GM21360 (cell line): ENCODE measurements around the gene KLHL15.
"Not testable (repeated sequence)": the region's sequence is repeated elsewhere in the genome, so short reads cannot be mapped to it uniquely, and the experiment has no call there.

ENCODE experiments used
- ATAC-seq: cut with Tn5 transposase; IDR thresholded peaks from one replicate; pipeline ENCODE4 v1.9.1; 2021; ENCODE audit warnings: mild to moderate bottlenecking, moderate library complexity; ENCODE audit not compliant: unreplicated experiment

KLHL15 gene

GRCh38 chrX:24027086-24027485 lies at the start of gene KLHL15:
Gene KLHL15, minus strand, starts transcription at chrX:24027186. Its CDS starts 20,493 bp downstream, at chrX:24006693.
- no peak for ATAC-seq

GRCh38 chrX:24069877-24070276 lies 42.9 kb upstream of the KLHL15 start:
- ATAC-seq: no peak

GRCh38 chrX:24063488-24063887 lies 36.5 kb upstream of the KLHL15 start:
- ATAC-seq: no peak

GRCh38 chrX:24055043-24055356 lies 28.0 kb upstream of the KLHL15 start:
- ATAC-seq: peak; percentile 12

GRCh38 chrX:24054182-24055042 lies 27.4 kb upstream of the KLHL15 start, which contains the start of gene EIF2S3:
Gene EIF2S3, plus strand, starts transcription at chrX:24054956. Its CDS starts 13 bp downstream, at chrX:24054969.
- peak; percentile 95 for ATAC-seq

- ATAC-seq: not testable (repeated sequence)
Measured at GRCh38 chrX:24050522-24051318, 23.7 kb upstream of the KLHL15 start.

GRCh38 chrX:24049643-24050042 lies 22.7 kb upstream of the KLHL15 start:
- ATAC-seq: not testable (repeated sequence)

GRCh38 chrX:24046060-24046459 lies 19.1 kb upstream of the KLHL15 start:
- not testable (repeated sequence) for ATAC-seq

- ATAC-seq: no peak
Measured at GRCh38 chrX:24037729-24038128, 10.7 kb upstream of the KLHL15 start.

- ATAC-seq: no peak
Measured at GRCh38 chrX:24034485-24034884, 7.5 kb upstream of the KLHL15 start.

- no peak for ATAC-seq
Measured at GRCh38 chrX:24030597-24030996, 3.6 kb upstream of the KLHL15 start.

- no peak for ATAC-seq
Measured at GRCh38 chrX:24027985-24028384, 999 bp upstream of the KLHL15 start.

GRCh38 chrX:24026432-24026831 lies 554 bp downstream of the KLHL15 start:
- no peak for ATAC-seq

GRCh38 chrX:24025741-24026403 lies 1.1 kb downstream of the KLHL15 start:
- peak; percentile 31 for ATAC-seq

- peak; percentile 74 for ATAC-seq
Measured at GRCh38 chrX:24024819-24025740, 1.9 kb downstream of the KLHL15 start.

GRCh38 chrX:24023972-24024669 lies 2.9 kb downstream of the KLHL15 start:
- ATAC-seq: no peak

GRCh38 chrX:24023544-24023943 lies 3.4 kb downstream of the KLHL15 start:
- ATAC-seq: no peak

- ATAC-seq: no peak
Measured at GRCh38 chrX:24020306-24020876, 6.6 kb downstream of the KLHL15 start.

- no peak for ATAC-seq
Measured at GRCh38 chrX:24019448-24019847, 7.5 kb downstream of the KLHL15 start.
